DOHH2 (cell line): ENCODE data around the gene HIVEP3.

Experiments used
- EZH2phosphoT487 ChIP-seq: fragments of 200-600 bp; sonication (generic); IDR thresholded peaks from 2 replicates; pipeline ENCODE4 v1.6.1; 2017; ENCODE audit warnings: borderline replicate concordance, mild to moderate bottlenecking, antibody characterized with exemption, low read length, moderate library complexity, mixed read lengths
- TF ChIP-seq, protein P1 (sequence below): fragments of 200-600 bp; sonication (generic); IDR thresholded peaks from one replicate; pipeline ENCODE4 v1.5.1; 2014; ENCODE audit warnings: antibody characterized with exemption, mild to moderate bottlenecking, low read depth, low read length; ENCODE audit not compliant: poor library complexity, severe bottlenecking

DNA sequence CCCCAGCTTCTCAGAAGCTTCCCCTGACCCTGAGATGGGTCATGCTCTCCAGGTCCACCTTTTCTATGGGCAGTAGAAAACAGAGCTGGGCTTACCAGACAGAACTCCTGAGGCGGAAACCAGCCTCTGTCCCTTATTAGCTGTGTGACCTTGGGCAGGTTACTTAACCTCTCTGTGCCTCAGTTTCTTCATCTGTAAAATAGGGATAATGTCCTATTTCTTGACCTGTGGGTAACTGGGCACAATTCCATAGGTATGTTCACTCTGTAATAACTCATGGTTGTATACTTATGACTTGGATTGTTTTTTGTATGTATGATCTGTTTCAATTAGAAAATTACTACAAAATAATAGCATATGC lies 377.1 kb downstream of the HIVEP3 start:
- TF ChIP-seq, protein P1, sequence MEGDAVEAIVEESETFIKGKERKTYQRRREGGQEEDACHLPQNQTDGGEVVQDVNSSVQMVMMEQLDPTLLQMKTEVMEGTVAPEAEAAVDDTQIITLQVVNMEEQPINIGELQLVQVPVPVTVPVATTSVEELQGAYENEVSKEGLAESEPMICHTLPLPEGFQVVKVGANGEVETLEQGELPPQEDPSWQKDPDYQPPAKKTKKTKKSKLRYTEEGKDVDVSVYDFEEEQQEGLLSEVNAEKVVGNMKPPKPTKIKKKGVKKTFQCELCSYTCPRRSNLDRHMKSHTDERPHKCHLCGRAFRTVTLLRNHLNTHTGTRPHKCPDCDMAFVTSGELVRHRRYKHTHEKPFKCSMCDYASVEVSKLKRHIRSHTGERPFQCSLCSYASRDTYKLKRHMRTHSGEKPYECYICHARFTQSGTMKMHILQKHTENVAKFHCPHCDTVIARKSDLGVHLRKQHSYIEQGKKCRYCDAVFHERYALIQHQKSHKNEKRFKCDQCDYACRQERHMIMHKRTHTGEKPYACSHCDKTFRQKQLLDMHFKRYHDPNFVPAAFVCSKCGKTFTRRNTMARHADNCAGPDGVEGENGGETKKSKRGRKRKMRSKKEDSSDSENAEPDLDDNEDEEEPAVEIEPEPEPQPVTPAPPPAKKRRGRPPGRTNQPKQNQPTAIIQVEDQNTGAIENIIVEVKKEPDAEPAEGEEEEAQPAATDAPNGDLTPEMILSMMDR, result no peak
- no peak for TF ChIP-seq EZH2phosphoT487
